K562 (cell line): ENCODE data around the gene BAHD1. TPM values are rescaled to one million over a fixed set of nuclear protein-coding genes. Genes with fewer than 3 reads are reported as not detected.

Experiments
- ETV1 ChIP-seq: fragments of 450-650 bp; conservative IDR thresholded peaks from 2 replicates; pipeline ENCODE4 v1.6.1; 2016; ENCODE audit warnings: missing genetic modification characterization, control low read depth, low read depth, missing compliant biosample characterization
- FOXP1 ChIP-seq: sonication (generic); formaldehyde crosslinking; IDR thresholded peaks from 2 replicates; pipeline ENCODE4 v1.8.0; 2022; ENCODE audit warnings: mild to moderate bottlenecking, missing genetic modification reagents
- MYC ChIP-seq, 2 experiments: fragments of 250-450 bp in 1 of 2; sonication (Bioruptor Pico) in 1 of 2; IDR thresholded peaks; 2 replicates each; pipeline versions ENCODE4 v1.5.1 to v1.6.1; 2012 to 2021; ENCODE audit warnings: low read depth in 2 of 2, borderline replicate concordance in 1 of 2, improper control_type of control experiment in 1 of 2, low read length in 1 of 2, mild to moderate bottlenecking in 1 of 2, moderate library complexity in 1 of 2
- MYNN ChIP-seq, 2 experiments: sonication (generic); formaldehyde crosslinking in 1 of 2; IDR thresholded peaks; 2 replicates each; pipeline versions ENCODE4 v1.5.0 to v1.6.1; 2016 to 2020; ENCODE audit warnings: antibody characterized with exemption in 1 of 2, missing genetic modification reagents in 1 of 2
- POLR2B ChIP-seq: fragments of 450-650 bp; IDR thresholded peaks from 2 replicates; pipeline ENCODE4 v1.6.1; 2018; ENCODE audit warnings: low read depth; ENCODE audit not compliant: partially characterized antibody
- SMC3 ChIP-seq: conservative IDR thresholded peaks from 2 replicates; pipeline ENCODE4 v1.6.1; 2011; ENCODE audit warnings: low read depth, low read length, improper control_type of control experiment; ENCODE audit not compliant: insufficient read depth
- SRSF9 ChIP-seq: fragments of 200-400 bp; formaldehyde crosslinking; IDR thresholded peaks from 2 replicates; pipeline ENCODE4 v1.6.1; 2017; ENCODE audit warnings: low read depth, low read length, borderline replicate concordance
- ZC3H11A ChIP-seq: IDR thresholded peaks from 2 replicates; pipeline ENCODE4 v1.6.1; 2012; ENCODE audit warnings: low read depth, low read length, improper control_type of control experiment
- ZNF263 ChIP-seq: sonication (generic); formaldehyde crosslinking; IDR thresholded peaks from 2 replicates; pipeline ENCODE4 v1.8.0; 2022; ENCODE audit warnings: mild to moderate bottlenecking, missing genetic modification reagents, borderline replicate concordance
- ZNF282 ChIP-seq: sonication (generic); formaldehyde crosslinking; IDR thresholded peaks from 2 replicates; pipeline ENCODE4 v1.8.1; 2023; ENCODE audit warnings: missing genetic modification reagents
- ZNF444 ChIP-seq: fragments of 250-450 bp; sonication (Bioruptor Pico); IDR thresholded peaks from 2 replicates; pipeline ENCODE4 v1.4.0; 2020; ENCODE audit warnings: mild to moderate bottlenecking, moderate library complexity
- ZNF551 ChIP-seq: fragments of 250-450 bp; sonication (Bioruptor Pico); IDR thresholded peaks from 2 replicates; pipeline ENCODE4 v1.5.0; 2021; ENCODE audit warnings: mild to moderate bottlenecking, moderate library complexity
- ZNF586 ChIP-seq: fragments of 450-650 bp; formaldehyde crosslinking; conservative IDR thresholded peaks from 2 replicates; pipeline ENCODE4 v1.4.0; 2020; ENCODE audit warnings: mild to moderate bottlenecking, moderate library complexity
- ZNF592 ChIP-seq: fragments of 450-650 bp; IDR thresholded peaks from 2 replicates; pipeline ENCODE4 v1.6.1; 2017; ENCODE audit warnings: antibody characterized with exemption, mild to moderate bottlenecking
- polyA plus RNA-seq, 8 experiments: library from polyadenylated mRNA; depleted of rRNA in 4 of 8; stranded (reverse) in 5 of 8; unstranded in 3 of 8; fragments of >200 nt; fragmentation: Nextera tagmentation in 2 of 8; fragmentation: Illumina TruSeq in 1 of 8; extraction: Ambion mirVana in 2 of 8; extraction: Trizol in 1 of 8; gene quantifications; 2 replicates each; pipeline versions ENCODE4 v1.2.1 to v1.2.3, GENCODE V29; 2011 to 2014; ENCODE audit warnings: inconsistent platforms in 1 of 8, missing spikeins in 1 of 8
- total RNA-seq, 7 experiments: library from RNA; depleted of rRNA in 6 of 7; stranded (reverse); fragments of >200 nt in 6 of 7; fragmentation: Illumina TruSeq in 2 of 7; extraction: Trizol in 2 of 7; gene quantifications; 2 replicates each; pipeline versions ENCODE4 v1.2.1 to v1.2.3, GENCODE V29; 2011 to 2021; ENCODE audit warnings: low replicate concordance in 1 of 7
- TF ChIP-seq, protein P1 (sequence below), 2 experiments: IDR thresholded peaks; 2 replicates each; pipeline ENCODE4 v1.6.1; 2011; ENCODE audit warnings: borderline replicate concordance in 1 of 2, control low read depth in 1 of 2, low read depth in 1 of 2, low read length in 1 of 2, mild to moderate bottlenecking in 1 of 2, mixed read lengths in 1 of 2, moderate library complexity in 1 of 2; ENCODE audit not compliant: insufficient read depth in 1 of 2, insufficient read length in 1 of 2, poor library complexity in 1 of 2, severe bottlenecking in 1 of 2; ENCODE audit errors: extremely low read depth in 1 of 2
- TF ChIP-seq, protein P2 (sequence below): sonication (generic); formaldehyde crosslinking; IDR thresholded peaks from 2 replicates; pipeline ENCODE4 v1.8.0; 2022; ENCODE audit warnings: mild to moderate bottlenecking, missing genetic modification reagents
- TF ChIP-seq, protein P3 (sequence below): fragments of 450-650 bp; IDR thresholded peaks from 2 replicates; pipeline ENCODE4 v1.6.1; 2014; ENCODE audit warnings: low read depth, mild to moderate bottlenecking, moderate library complexity, borderline replicate concordance

BAHD1 gene
- total and polyA plus RNA-seq, 9 of the 15 experiments (the other 6 are each of a cell fraction or from before 2014, with no cell fraction given), result 0.55 to 38.5 (median 11.5) TPM

DNA sequence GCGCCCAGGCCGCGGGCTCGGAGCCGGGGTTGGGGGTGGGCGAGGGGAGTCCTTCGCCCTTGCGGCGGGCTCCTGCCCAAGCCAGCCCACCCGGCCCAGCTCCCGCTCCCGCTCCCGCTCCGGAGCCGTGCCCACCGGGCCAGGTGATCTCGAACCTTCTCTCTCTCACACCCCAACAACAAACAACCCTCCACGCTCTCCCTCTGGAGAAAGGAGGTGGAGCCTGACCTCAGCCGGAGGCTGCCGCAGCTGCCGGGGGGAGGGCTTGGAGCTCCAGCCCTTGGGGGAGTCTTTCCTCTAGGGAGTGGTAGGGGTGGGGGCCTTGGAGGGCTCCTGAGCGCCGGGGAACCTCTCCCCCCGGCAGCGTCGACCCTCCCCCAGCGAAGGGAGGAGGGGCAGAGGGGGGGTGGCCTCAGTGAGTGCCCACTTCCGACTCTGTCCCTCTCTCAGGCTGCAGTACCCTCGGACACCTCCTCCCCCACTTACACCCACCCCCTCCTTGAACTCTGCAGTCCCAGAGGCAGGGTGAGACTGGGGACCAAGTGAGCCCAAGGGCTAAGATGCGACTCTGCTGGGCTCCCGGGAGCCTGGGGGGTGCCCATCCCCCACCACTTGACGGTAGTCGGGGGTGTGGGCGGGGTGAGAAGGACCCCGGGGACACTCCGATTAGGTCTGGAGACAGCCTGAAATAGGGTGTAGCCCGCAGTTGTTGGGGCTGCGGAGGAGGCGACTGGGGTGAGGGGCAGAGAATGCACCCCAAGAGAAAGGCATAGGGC lies 4.4 kb upstream of the BAHD1 start (continued):
- TF ChIP-seq ZNF263 (0 out of 2 replicates have a peak, but pooled peaks have one; percentile 36), FOXP1 (CRISPR knock-in tag) (no peak), ZNF444 (CRISPR knock-in tag) (peak; percentile 94), ZNF586 (CRISPR knock-in tag) (no peak), MYNN (IDR thresholded peaks at IDR 0.05) (no peak), MYNN (CRISPR knock-in tag; IDR thresholded peaks at IDR 0.05) (no peak), ETV1 (peak; percentile 53; the same call in 1 of the 2 replicates), ZNF592 (0 out of 2 replicates have a peak, but pooled peaks have one; percentile 30), ZNF282 (no peak), ZNF551 (no peak), SMC3 (no peak), POLR2B (no peak), MYC (IDR thresholded peaks at IDR 0.05; ENCODE audit: low read depth, low read length) (no peak), MYC (CRISPR knock-in tag; IDR thresholded peaks at IDR 0.05; ENCODE audit: borderline replicate concordance, low read depth) (no peak), ZC3H11A (no peak), SRSF9 (no peak)
- TF ChIP-seq, protein P1, sequence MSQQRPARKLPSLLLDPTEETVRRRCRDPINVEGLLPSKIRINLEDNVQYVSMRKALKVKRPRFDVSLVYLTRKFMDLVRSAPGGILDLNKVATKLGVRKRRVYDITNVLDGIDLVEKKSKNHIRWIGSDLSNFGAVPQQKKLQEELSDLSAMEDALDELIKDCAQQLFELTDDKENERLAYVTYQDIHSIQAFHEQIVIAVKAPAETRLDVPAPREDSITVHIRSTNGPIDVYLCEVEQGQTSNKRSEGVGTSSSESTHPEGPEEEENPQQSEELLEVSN (IDR thresholded peaks at IDR 0.05; ENCODE audit: borderline replicate concordance in 1 of 2, extremely low read depth in 1 of 2, insufficient read depth in 1 of 2, insufficient read length in 1 of 2, low read depth in 1 of 2, low read length in 1 of 2, poor library complexity in 1 of 2, severe bottlenecking in 1 of 2), result no peak
- TF ChIP-seq, protein P2, sequence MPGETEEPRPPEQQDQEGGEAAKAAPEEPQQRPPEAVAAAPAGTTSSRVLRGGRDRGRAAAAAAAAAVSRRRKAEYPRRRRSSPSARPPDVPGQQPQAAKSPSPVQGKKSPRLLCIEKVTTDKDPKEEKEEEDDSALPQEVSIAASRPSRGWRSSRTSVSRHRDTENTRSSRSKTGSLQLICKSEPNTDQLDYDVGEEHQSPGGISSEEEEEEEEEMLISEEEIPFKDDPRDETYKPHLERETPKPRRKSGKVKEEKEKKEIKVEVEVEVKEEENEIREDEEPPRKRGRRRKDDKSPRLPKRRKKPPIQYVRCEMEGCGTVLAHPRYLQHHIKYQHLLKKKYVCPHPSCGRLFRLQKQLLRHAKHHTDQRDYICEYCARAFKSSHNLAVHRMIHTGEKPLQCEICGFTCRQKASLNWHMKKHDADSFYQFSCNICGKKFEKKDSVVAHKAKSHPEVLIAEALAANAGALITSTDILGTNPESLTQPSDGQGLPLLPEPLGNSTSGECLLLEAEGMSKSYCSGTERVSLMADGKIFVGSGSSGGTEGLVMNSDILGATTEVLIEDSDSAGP, result no peak
- TF ChIP-seq, protein P3, sequence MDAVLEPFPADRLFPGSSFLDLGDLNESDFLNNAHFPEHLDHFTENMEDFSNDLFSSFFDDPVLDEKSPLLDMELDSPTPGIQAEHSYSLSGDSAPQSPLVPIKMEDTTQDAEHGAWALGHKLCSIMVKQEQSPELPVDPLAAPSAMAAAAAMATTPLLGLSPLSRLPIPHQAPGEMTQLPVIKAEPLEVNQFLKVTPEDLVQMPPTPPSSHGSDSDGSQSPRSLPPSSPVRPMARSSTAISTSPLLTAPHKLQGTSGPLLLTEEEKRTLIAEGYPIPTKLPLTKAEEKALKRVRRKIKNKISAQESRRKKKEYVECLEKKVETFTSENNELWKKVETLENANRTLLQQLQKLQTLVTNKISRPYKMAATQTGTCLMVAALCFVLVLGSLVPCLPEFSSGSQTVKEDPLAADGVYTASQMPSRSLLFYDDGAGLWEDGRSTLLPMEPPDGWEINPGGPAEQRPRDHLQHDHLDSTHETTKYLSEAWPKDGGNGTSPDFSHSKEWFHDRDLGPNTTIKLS, result peak; percentile 93; the same call in 1 of the 2 replicates
